Measurements from ENCODE around the gene WASL.
A peak's percentile ranks its signal among the peaks of the same experiment; 100 is the strongest.

WASL gene

GRCh38 chr7:123716877-123717276 lies 31.9 kb downstream of the WASL start:
- TF ChIP-seq, protein P1, sequence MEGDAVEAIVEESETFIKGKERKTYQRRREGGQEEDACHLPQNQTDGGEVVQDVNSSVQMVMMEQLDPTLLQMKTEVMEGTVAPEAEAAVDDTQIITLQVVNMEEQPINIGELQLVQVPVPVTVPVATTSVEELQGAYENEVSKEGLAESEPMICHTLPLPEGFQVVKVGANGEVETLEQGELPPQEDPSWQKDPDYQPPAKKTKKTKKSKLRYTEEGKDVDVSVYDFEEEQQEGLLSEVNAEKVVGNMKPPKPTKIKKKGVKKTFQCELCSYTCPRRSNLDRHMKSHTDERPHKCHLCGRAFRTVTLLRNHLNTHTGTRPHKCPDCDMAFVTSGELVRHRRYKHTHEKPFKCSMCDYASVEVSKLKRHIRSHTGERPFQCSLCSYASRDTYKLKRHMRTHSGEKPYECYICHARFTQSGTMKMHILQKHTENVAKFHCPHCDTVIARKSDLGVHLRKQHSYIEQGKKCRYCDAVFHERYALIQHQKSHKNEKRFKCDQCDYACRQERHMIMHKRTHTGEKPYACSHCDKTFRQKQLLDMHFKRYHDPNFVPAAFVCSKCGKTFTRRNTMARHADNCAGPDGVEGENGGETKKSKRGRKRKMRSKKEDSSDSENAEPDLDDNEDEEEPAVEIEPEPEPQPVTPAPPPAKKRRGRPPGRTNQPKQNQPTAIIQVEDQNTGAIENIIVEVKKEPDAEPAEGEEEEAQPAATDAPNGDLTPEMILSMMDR (IDR thresholded peaks at IDR 0.05; ENCODE audit: low read depth, low read length): no peak
- no peak overlapping the region for H3K4me3 ChIP-seq (replicated peaks in 1 of 2; ENCODE audit: low read depth in 2 of 2, low read length in 2 of 2)
- DNase-seq (ENCODE audit: low read depth in 2 of 2): no peak

DNA sequence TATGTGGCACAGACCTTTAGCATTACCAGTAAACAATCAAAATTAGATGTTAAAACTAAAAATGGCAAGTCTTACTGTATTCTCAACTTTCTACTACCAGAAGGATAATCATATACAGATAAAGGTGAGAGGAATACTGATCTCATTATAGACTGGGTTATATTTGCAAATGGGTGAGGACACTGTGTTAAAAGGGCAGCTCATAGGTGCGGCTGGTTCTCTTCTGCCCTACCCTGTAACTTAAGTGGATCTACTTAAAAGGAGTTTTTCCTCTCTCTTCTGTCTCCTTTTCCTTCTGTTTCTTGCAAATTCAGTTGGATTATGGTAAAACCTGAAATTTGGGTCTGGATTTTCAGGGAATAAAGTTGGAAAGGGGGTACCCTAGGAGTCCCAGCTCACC lies 33.0 kb downstream of the WASL start:
- no peak overlapping the region for H3K4me3 ChIP-seq (replicated peaks in 1 of 2; ENCODE audit: low read depth in 2 of 2, low read length in 2 of 2)
- DNase-seq (ENCODE audit: low read depth in 2 of 2): no peak
- TF ChIP-seq, protein P1 (IDR thresholded peaks at IDR 0.05; ENCODE audit: low read depth, low read length): no peak

DNA sequence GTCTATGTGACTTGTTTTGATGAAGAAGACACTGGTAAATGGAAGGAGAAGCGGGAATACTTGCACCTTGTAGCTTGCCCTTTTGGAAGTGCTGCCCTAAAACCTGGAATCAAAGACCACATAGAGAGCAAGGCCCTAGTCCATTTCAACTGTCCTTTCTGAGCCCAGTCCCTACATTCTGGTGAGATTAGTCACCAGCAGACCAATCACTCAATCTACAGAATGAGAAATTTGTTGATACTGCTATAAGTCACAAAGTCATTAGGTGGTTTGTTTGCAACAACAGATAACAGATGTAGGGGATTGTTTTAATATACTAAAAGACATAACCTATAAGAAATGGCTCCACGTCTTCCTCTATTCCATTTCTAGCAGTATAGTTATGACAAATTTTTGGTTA lies 33.6 kb downstream of the WASL start:
- no peak overlapping the region for H3K4me3 ChIP-seq (replicated peaks in 1 of 2; ENCODE audit: low read depth in 2 of 2, low read length in 2 of 2)
- TF ChIP-seq, protein P1 (IDR thresholded peaks at IDR 0.05; ENCODE audit: low read depth, low read length): no peak
- DNase-seq (ENCODE audit: low read depth in 2 of 2): no peak

DNA sequence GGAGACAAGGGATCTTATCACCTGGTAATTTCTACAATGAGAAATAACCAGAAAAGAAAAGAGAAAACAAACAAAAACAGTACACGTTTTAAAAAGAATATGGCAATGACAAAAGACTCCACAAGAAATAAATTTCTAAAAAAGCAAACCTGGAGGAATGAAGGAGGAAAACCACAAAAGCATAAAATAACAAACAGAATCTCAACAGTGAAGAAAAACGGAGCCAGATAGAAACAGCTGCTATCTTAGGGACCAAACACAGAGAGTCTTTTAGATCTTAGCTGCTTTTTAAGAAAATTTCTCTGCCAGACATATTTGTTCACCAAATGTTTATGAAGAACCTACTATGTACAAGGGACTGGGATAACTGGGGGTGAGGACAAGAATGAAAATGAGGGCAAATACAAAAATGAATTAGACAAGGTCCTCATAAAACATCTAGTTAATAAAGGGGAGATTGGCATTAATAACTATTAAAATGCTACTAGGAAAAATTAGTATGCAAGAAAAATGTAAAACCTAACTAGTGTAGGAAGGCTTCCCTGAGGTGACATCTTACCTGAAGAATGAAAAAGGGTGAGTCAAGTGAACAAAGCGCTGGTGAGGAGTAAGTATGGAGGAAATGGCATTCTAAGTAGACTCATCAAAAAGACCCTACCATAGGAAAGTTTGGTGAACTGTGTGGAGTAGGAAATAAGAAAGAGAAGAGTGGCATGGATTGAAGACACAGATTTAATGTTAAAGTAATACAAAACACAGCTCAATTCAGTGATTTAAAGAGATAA lies 34.3 kb downstream of the WASL start:
- H3K4me3 ChIP-seq (replicated peaks in 1 of 2; ENCODE audit: low read depth in 2 of 2, low read length in 2 of 2): no peak overlapping the region
- no peak for DNase-seq (ENCODE audit: low read depth in 2 of 2)
- TF ChIP-seq, protein P1 (IDR thresholded peaks at IDR 0.05; ENCODE audit: low read depth, low read length): no peak

- no peak overlapping the region for H3K4me3 ChIP-seq (replicated peaks in 1 of 2; ENCODE audit: low read depth in 2 of 2, low read length in 2 of 2)
- DNase-seq (ENCODE audit: low read depth in 2 of 2): peak; percentile 55 to 69
Measured at GRCh38 chr7:123712619-123713018, 36.2 kb downstream of the WASL start.

DNA sequence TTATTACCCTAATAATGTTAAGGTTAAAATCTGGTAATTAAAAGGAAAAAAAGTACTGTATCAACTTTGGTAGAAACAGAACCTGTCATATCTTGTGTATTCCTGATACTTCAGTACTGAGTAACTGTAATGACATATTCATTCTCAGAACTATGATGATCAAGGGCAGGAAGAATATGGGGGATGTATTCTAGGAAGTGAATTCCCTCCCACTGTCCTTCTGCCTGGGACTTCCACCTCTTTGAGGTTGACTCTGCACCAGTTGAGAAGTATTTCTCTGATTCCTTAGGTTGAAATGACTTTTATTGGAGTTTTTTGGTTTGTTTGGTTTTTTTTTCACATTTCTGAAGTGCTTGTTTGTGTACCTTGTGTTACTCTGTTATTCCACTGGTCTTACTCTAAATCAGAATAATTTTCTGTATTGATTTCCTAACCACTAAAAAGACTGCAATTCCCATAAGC lies 36.9 kb downstream of the WASL start:
- no peak overlapping the region for H3K4me3 ChIP-seq (replicated peaks in 1 of 2; ENCODE audit: low read depth in 2 of 2, low read length in 2 of 2)
- DNase-seq (ENCODE audit: low read depth in 2 of 2): no peak
- TF ChIP-seq, protein P1 (IDR thresholded peaks at IDR 0.05; ENCODE audit: low read depth, low read length): no peak

More at GRCh38 chr7:123712619-123713018, 36.2 kb downstream of the WASL start:
- TF ChIP-seq, protein P1 (IDR thresholded peaks at IDR 0.05; ENCODE audit: low read depth, low read length): no peak

Data from cardiac fibroblast (primary cell).